ENCODE measurements around the gene KLHL33. TPM values are rescaled to one million over a fixed set of nuclear protein-coding genes. Genes with fewer than 3 reads are reported as not detected.

The KLHL33 gene
- total RNA-seq, 1 experiment from 2014 or later, result 0.28 TPM

GRCh38 chr14:20413744-20414082 is 22.3 kb downstream of the KLHL33 start:
- peak; percentile 53 for DNase-seq
- Histone ChIP-seq H3K4me3 (ENCODE audit: insufficient read depth, low read depth, low read length) (peak overlapping the region; percentile 87), H3K27me3 (ENCODE audit: control insufficient read depth, insufficient read depth, low read length) (no peaks in the 10 kb centered on the region), H3K36me3 (replicated peaks; ENCODE audit: control insufficient read depth, insufficient read depth, low read length) (no peaks in the 10 kb centered on the region)

GRCh38 chr14:20412876-20413743 is 22.9 kb downstream of the KLHL33 start, which contains the start of gene TEP1:
Gene TEP1 (minus strand): TSS chr14:20413501. CDS start chr14:20408439, 5,062 bp downstream.
- no peaks in the 10 kb centered on the region for H3K27me3 ChIP-seq (ENCODE audit: control insufficient read depth, insufficient read depth, low read length)
- peak within 1 kb of the TSS; percentile 87 for H3K4me3 ChIP-seq (ENCODE audit: insufficient read depth, low read depth, low read length)
- H3K36me3 ChIP-seq (replicated peaks; ENCODE audit: control insufficient read depth, insufficient read depth, low read length), result no peaks in the 10 kb centered on the region; the same call in 1 of the 2 replicates
- peak; percentile 91 for DNase-seq

- Histone ChIP-seq H3K36me3 (replicated peaks; ENCODE audit: control insufficient read depth, insufficient read depth, low read length) (peaks cover 5% of the 10 kb centered on the region), H3K4me3 (ENCODE audit: insufficient read depth, low read depth, low read length) (peak overlapping the region; percentile 87), H3K27me3 (ENCODE audit: control insufficient read depth, insufficient read depth, low read length) (no peaks in the 10 kb centered on the region)
- no peak for DNase-seq
Measured at GRCh38 chr14:20412411-20412810, 23.6 kb downstream of the KLHL33 start.

GRCh38 chr14:20409226-20409625 is 26.7 kb downstream of the KLHL33 start:
- no peak for DNase-seq
- Histone ChIP-seq H3K27me3 (ENCODE audit: control insufficient read depth, insufficient read depth, low read length) (no peaks in the 10 kb centered on the region), H3K4me3 (ENCODE audit: insufficient read depth, low read depth, low read length) (no peak overlapping the region), H3K36me3 (replicated peaks; ENCODE audit: control insufficient read depth, insufficient read depth, low read length) (peaks cover 5% of the 10 kb centered on the region)

- Histone ChIP-seq H3K36me3 (replicated peaks; ENCODE audit: control insufficient read depth, insufficient read depth, low read length) (peaks cover 5% of the 10 kb centered on the region), H3K27me3 (ENCODE audit: control insufficient read depth, insufficient read depth, low read length) (no peaks in the 10 kb centered on the region), H3K4me3 (ENCODE audit: insufficient read depth, low read depth, low read length) (no peak overlapping the region)
- no peak for DNase-seq
Measured at GRCh38 chr14:20403521-20403920, 32.4 kb downstream of the KLHL33 start.

GRCh38 chr14:20400965-20401593 is 34.9 kb downstream of the KLHL33 start:
- Histone ChIP-seq H3K36me3 (replicated peaks; ENCODE audit: control insufficient read depth, insufficient read depth, low read length) (no peaks in the 10 kb centered on the region; the same call in none of the 2 replicates), H3K27me3 (ENCODE audit: control insufficient read depth, insufficient read depth, low read length) (no peaks in the 10 kb centered on the region), H3K4me3 (ENCODE audit: insufficient read depth, low read depth, low read length) (no peak overlapping the region)
- DNase-seq, result no peak

- Histone ChIP-seq H3K4me3 (ENCODE audit: insufficient read depth, low read depth, low read length) (no peak overlapping the region), H3K27me3 (ENCODE audit: control insufficient read depth, insufficient read depth, low read length) (no peaks in the 10 kb centered on the region), H3K36me3 (replicated peaks; ENCODE audit: control insufficient read depth, insufficient read depth, low read length) (no peaks in the 10 kb centered on the region; the same call in none of the 2 replicates)
- DNase-seq, result no peak
Measured at GRCh38 chr14:20400589-20400964, 35.4 kb downstream of the KLHL33 start.

GRCh38 chr14:20397511-20397910 is 38.5 kb downstream of the KLHL33 start:
- Histone ChIP-seq H3K4me3 (ENCODE audit: insufficient read depth, low read depth, low read length) (no peak overlapping the region), H3K27me3 (ENCODE audit: control insufficient read depth, insufficient read depth, low read length) (no peaks in the 10 kb centered on the region), H3K36me3 (replicated peaks; ENCODE audit: control insufficient read depth, insufficient read depth, low read length) (peaks cover 2% of the 10 kb centered on the region)
- no peak for DNase-seq

- Histone ChIP-seq H3K4me3 (ENCODE audit: insufficient read depth, low read depth, low read length) (no peak overlapping the region), H3K27me3 (ENCODE audit: control insufficient read depth, insufficient read depth, low read length) (no peaks in the 10 kb centered on the region), H3K36me3 (replicated peaks; ENCODE audit: control insufficient read depth, insufficient read depth, low read length) (peaks cover 11% of the 10 kb centered on the region)
- no peak for DNase-seq
Measured at GRCh38 chr14:20391505-20391904, 44.5 kb downstream of the KLHL33 start.

GRCh38 chr14:20388159-20388558 is 47.8 kb downstream of the KLHL33 start:
- Histone ChIP-seq H3K27me3 (ENCODE audit: control insufficient read depth, insufficient read depth, low read length) (no peaks in the 10 kb centered on the region), H3K4me3 (ENCODE audit: insufficient read depth, low read depth, low read length) (no peak overlapping the region), H3K36me3 (replicated peaks; ENCODE audit: control insufficient read depth, insufficient read depth, low read length) (peaks cover 20% of the 10 kb centered on the region)
- peak; percentile 70 for DNase-seq

- DNase-seq, result no peak
- Histone ChIP-seq H3K27me3 (ENCODE audit: control insufficient read depth, insufficient read depth, low read length) (no peaks in the 10 kb centered on the region), H3K36me3 (replicated peaks; ENCODE audit: control insufficient read depth, insufficient read depth, low read length) (peaks cover 20% of the 10 kb centered on the region), H3K4me3 (ENCODE audit: insufficient read depth, low read depth, low read length) (no peak overlapping the region)
Measured at GRCh38 chr14:20387576-20387975, 48.4 kb downstream of the KLHL33 start.

GRCh38 chr14:20386276-20386855 is 49.6 kb downstream of the KLHL33 start:
- DNase-seq, result no peak
- H3K36me3 ChIP-seq (replicated peaks; ENCODE audit: control insufficient read depth, insufficient read depth, low read length), result peaks cover 25% of the 10 kb centered on the region
- H3K27me3 ChIP-seq (ENCODE audit: control insufficient read depth, insufficient read depth, low read length), result no peaks in the 10 kb centered on the region
- no peak overlapping the region for H3K4me3 ChIP-seq (ENCODE audit: insufficient read depth, low read depth, low read length)

GRCh38 chr14:20384886-20385285 is 51.1 kb downstream of the KLHL33 start:
- H3K4me3 ChIP-seq (ENCODE audit: insufficient read depth, low read depth, low read length), result no peak overlapping the region
- H3K27me3 ChIP-seq (ENCODE audit: control insufficient read depth, insufficient read depth, low read length), result no peaks in the 10 kb centered on the region
- H3K36me3 ChIP-seq (replicated peaks; ENCODE audit: control insufficient read depth, insufficient read depth, low read length), result peaks cover 21% of the 10 kb centered on the region
- no peak for DNase-seq

- DNase-seq, result no peak
- Histone ChIP-seq H3K36me3 (replicated peaks; ENCODE audit: control insufficient read depth, insufficient read depth, low read length) (peaks cover 26% of the 10 kb centered on the region), H3K27me3 (ENCODE audit: control insufficient read depth, insufficient read depth, low read length) (no peaks in the 10 kb centered on the region), H3K4me3 (ENCODE audit: insufficient read depth, low read depth, low read length) (no peak overlapping the region)
Measured at GRCh38 chr14:20384321-20384720, 51.6 kb downstream of the KLHL33 start.

- peaks cover 29% of the 10 kb centered on the region for H3K36me3 ChIP-seq (replicated peaks; ENCODE audit: control insufficient read depth, insufficient read depth, low read length)
- no peak overlapping the region for H3K4me3 ChIP-seq (ENCODE audit: insufficient read depth, low read depth, low read length)
- no peaks in the 10 kb centered on the region for H3K27me3 ChIP-seq (ENCODE audit: control insufficient read depth, insufficient read depth, low read length)
- DNase-seq, result no peak
Measured at GRCh38 chr14:20383636-20384035, 52.3 kb downstream of the KLHL33 start.
